IPS DF 6.9 (cell line): ENCODE results near the gene LDB2.
A peak's percentile ranks its signal among the peaks of the same experiment; 100 is the strongest.

Experiments used
- DNase-seq: peaks from one replicate; pipeline ENCODE4 v3.0.0-alpha.2; 2013; ENCODE audit warnings: low read depth, low spot score
- H3K27ac ChIP-seq: one replicate; pipeline ENCODE4 v1.5.1; 2013; ENCODE audit warnings: low read length, control low read depth
- H3K27me3 ChIP-seq: 2 replicates; pipeline ENCODE4 v1.6.1; 2013; ENCODE audit warnings: mild to moderate bottlenecking, low read length; ENCODE audit not compliant: control insufficient read depth, insufficient read depth
- H3K36me3 ChIP-seq: 2 replicates; pipeline ENCODE4 v1.6.1; 2013; ENCODE audit warnings: low read length; ENCODE audit not compliant: control insufficient read depth, insufficient read depth
- H3K4me1 ChIP-seq: 2 replicates; pipeline ENCODE4 v1.6.1; 2013; ENCODE audit warnings: low read length; ENCODE audit not compliant: control insufficient read depth, insufficient read depth
- H3K4me3 ChIP-seq: 2 replicates; pipeline ENCODE4 v1.5.1; 2013; ENCODE audit warnings: mild to moderate bottlenecking, low read length
- H3K9me3 ChIP-seq: 2 replicates; pipeline ENCODE4 v1.6.1; 2013; ENCODE audit warnings: low read length, inconsistent platforms; ENCODE audit not compliant: control insufficient read depth, insufficient read depth
- WGBS: extraction: QIAGEN DNeasy Blood & Tissue Kit; methylation state at CpG from one replicate; pipeline ENCODE4 v1.1.7; 2013; ENCODE audit warnings: mixed read lengths, missing lambda C conversion rate; ENCODE audit not compliant: insufficient read length, insufficient coverage; 5-methylcytosine and 5-hydroxymethylcytosine counted together

The LDB2 gene

DNA sequence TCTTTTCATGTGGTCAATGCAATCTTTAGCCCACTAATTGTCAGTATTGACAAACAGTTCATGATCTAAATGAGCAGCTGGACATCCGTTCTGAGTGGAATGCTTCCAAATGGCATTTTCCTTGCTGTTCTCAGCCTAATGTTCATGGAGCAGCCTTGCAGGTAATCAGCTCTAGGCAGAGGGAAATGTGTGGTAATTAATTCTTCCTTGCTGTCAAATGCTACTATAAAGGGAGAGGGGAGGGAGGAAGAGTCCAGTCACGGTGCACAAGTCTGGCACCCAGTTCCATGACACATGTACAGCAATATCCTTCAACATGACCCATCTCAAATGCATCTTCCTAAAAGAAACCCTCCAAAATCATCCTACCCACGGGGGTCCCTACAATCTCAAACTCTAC is 88.5 kb downstream of the LDB2 start:
- no peak overlapping the region for H3K4me3 ChIP-seq

DNA sequence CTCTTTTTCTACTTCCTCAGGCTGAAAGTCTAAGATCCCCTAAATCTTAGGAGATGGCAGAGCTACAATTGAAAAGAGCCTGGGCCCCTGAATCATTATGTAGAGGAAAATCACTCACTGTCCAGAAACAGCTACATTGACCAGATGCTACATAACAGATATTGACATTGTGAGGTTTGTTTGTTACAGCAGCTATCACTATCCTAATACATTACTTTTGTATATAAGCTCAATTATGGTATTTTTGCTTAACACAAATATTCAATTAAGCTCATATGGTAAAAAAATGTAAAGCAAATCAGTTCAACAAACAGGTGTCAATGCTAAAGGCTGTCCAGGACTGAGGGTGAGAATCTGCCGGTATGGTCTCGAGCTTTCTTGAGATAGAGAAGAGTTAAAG is 89.4 kb downstream of the LDB2 start:
- no peak overlapping the region for H3K27ac ChIP-seq
- no CpG with 5 or more reads among the region's 2 CpGs for WGBS
- no peaks in the 10 kb centered on the region for H3K4me1 ChIP-seq

More for the DNA sequence above, 88.5 kb downstream of the LDB2 start:
- Histone ChIP-seq H3K36me3 (no peaks in the 10 kb centered on the region), H3K27ac (no peak overlapping the region), H3K27me3 (no peaks in the 10 kb centered on the region), H3K4me1 (no peaks in the 10 kb centered on the region), H3K9me3 (no peaks in the 10 kb centered on the region)
- DNase-seq: no peak
- 100% methylated on average over 1 of the region's 3 CpGs for WGBS

DNA sequence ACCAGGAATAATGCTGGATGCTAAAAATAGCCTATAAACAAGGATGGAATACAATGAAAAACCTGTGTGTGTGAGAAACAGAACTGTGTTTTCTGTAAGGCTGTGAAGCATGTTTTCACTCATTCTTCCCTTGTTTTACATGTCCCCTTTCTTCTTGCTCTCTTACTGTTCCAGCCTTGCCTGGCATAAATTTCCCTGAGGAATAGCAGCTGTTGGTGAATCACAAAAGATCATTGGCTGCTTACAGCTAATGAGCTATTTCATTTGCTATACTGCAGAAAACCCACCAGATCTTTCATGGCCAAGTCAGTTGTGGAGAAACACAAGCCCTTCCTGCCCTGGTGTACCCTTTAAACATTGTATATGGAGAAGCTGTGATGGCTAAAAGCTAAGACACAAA is 91.1 kb downstream of the LDB2 start:
- Histone ChIP-seq H3K4me3 (no peak overlapping the region), H3K27ac (no peak overlapping the region), H3K4me1 (no peaks in the 10 kb centered on the region), H3K27me3 (no peaks in the 10 kb centered on the region), H3K9me3 (no peaks in the 10 kb centered on the region), H3K36me3 (no peaks in the 10 kb centered on the region)
- no peak for DNase-seq

More for the DNA sequence above, 89.4 kb downstream of the LDB2 start:
- no peak for DNase-seq
- no peaks in the 10 kb centered on the region for H3K27me3 ChIP-seq
- H3K4me3 ChIP-seq: no peak overlapping the region
- H3K36me3 ChIP-seq: no peaks in the 10 kb centered on the region
- H3K9me3 ChIP-seq: no peaks in the 10 kb centered on the region

GRCh38 chr4:16804581-16804980 is 93.9 kb downstream of the LDB2 start:
- Histone ChIP-seq H3K27ac (no peak overlapping the region), H3K36me3 (no peaks in the 10 kb centered on the region), H3K4me1 (no peaks in the 10 kb centered on the region), H3K9me3 (no peaks in the 10 kb centered on the region), H3K27me3 (no peaks in the 10 kb centered on the region), H3K4me3 (no peak overlapping the region)
- DNase-seq: no peak

- H3K4me1 ChIP-seq: no peaks in the 10 kb centered on the region
- DNase-seq: no peak
- H3K9me3 ChIP-seq: no peaks in the 10 kb centered on the region
- no peaks in the 10 kb centered on the region for H3K27me3 ChIP-seq
- H3K27ac ChIP-seq: no peak overlapping the region
- no peak overlapping the region for H3K4me3 ChIP-seq
- no CpG with 5 or more reads among the region's 3 CpGs for WGBS
- no peaks in the 10 kb centered on the region; the same call in 1 of the 2 replicates for H3K36me3 ChIP-seq
These were observed 96.4 kb downstream of the LDB2 start for GRCh38 chr4:16802044-16802443.

GRCh38 chr4:16801356-16801755 is 97.1 kb downstream of the LDB2 start:
- no peak for DNase-seq
- WGBS: no CpG with 5 or more reads among the region's 3 CpGs
- Histone ChIP-seq H3K27ac (no peak overlapping the region), H3K27me3 (no peaks in the 10 kb centered on the region), H3K4me1 (no peaks in the 10 kb centered on the region), H3K36me3 (no peaks in the 10 kb centered on the region; the same call in 1 of the 2 replicates), H3K9me3 (no peaks in the 10 kb centered on the region), H3K4me3 (no peak overlapping the region)

DNA sequence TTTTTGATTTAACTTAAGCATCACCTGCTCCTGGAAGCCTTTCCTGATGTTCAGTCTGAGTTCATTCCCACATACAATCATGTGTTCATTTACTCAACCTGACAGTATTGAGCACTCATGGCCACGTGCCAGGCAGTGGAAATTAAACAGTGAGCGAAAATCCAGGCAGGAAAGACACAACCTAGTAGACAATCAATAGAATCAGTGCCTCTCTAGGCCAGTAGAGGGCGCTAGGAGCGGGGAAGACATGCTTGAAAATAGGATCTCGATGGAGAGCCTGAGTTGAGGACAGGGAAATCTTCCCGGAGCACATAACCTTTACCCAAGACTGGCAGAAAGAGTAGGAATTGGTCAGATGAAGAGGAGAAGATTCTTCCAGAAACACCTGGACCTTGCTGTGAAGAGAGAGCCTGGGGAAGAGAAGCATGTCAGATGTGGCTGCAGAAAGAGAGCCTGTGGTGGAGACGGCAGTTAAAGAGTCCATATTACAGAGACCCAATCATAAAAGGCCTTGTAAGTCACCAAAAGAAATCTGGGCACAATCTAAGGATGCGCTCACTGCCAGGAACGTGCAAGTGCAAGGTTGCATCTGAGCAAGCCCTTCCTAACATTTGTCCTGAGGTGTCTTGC is 103.5 kb downstream of the LDB2 start:
- peak; percentile 58 for DNase-seq
- H3K27ac ChIP-seq: no peak overlapping the region
- no peaks in the 10 kb centered on the region; the same call in 1 of the 2 replicates for H3K36me3 ChIP-seq
- H3K27me3 ChIP-seq: no peaks in the 10 kb centered on the region
- H3K4me1 ChIP-seq: peaks cover 1% of the 10 kb centered on the region; the same call in 1 of the 2 replicates
- no CpG with 5 or more reads among the region's 9 CpGs for WGBS
- no peaks in the 10 kb centered on the region for H3K9me3 ChIP-seq
- H3K4me3 ChIP-seq: no peak overlapping the region

GRCh38 chr4:16791460-16791859 is 107.0 kb downstream of the LDB2 start:
- no peak overlapping the region for H3K4me3 ChIP-seq
- H3K9me3 ChIP-seq: no peaks in the 10 kb centered on the region
- no peaks in the 10 kb centered on the region for H3K27me3 ChIP-seq
- H3K27ac ChIP-seq: no peak overlapping the region
- no peak for DNase-seq
- WGBS: no CpG with 5 or more reads among the region's 6 CpGs
- peaks cover 1% of the 10 kb centered on the region; the same call in 1 of the 2 replicates for H3K4me1 ChIP-seq
- no peaks in the 10 kb centered on the region for H3K36me3 ChIP-seq

GRCh38 chr4:16790508-16790907 is 107.9 kb downstream of the LDB2 start:
- WGBS: no CpG with 5 or more reads among the region's 8 CpGs
- Histone ChIP-seq H3K4me1 (peaks cover 1% of the 10 kb centered on the region; the same call in 1 of the 2 replicates), H3K4me3 (no peak overlapping the region), H3K36me3 (no peaks in the 10 kb centered on the region), H3K27ac (no peak overlapping the region), H3K27me3 (no peaks in the 10 kb centered on the region), H3K9me3 (no peaks in the 10 kb centered on the region)
- DNase-seq: no peak

- no peak for DNase-seq
- H3K9me3 ChIP-seq: no peaks in the 10 kb centered on the region
- 0 out of 2 replicates have a peak, but pooled peaks cover 2% of the 10 kb centered on the region for H3K4me1 ChIP-seq
- no peak overlapping the region for H3K27ac ChIP-seq
- no peaks in the 10 kb centered on the region for H3K36me3 ChIP-seq
- no CpG with 5 or more reads among the region's 3 CpGs for WGBS
- H3K27me3 ChIP-seq: no peaks in the 10 kb centered on the region
- no peak overlapping the region for H3K4me3 ChIP-seq
These were observed 109.6 kb downstream of the LDB2 start for GRCh38 chr4:16788868-16789267.
